Stimulated activated CD8-positive, alpha-beta memory T cell treated with anti-CD3 and anti-CD28 coated beads, Interleukin-2, amount 100 ng/mL, for 1 hour (primary cell): ENCODE measurements around the gene ODAPH.
"Not testable (repeated sequence)": the region's sequence is repeated elsewhere in the genome, so short reads cannot be mapped to it uniquely, and the experiment has no call there.

Experiments
- DNase-seq, 2 donors: peaks; one replicate each; pipeline ENCODE4 v3.0.0-alpha.2; 2020; ENCODE audit warnings: low read depth in 2 of 2

The ODAPH gene

GRCh38 chr4:75555294-75556164 lies at the start of gene ODAPH:
Gene ODAPH, plus strand, starts transcription at chr4:75556066. Its CDS starts 17 bp downstream, at chr4:75556083.
- peak in 1 of 2 donors; percentile 1 for DNase-seq

GRCh38 chr4:75509592-75509991 lies 46.3 kb upstream of the ODAPH start:
- not testable (repeated sequence) for DNase-seq

- no peak for DNase-seq
These were observed 44.0 kb upstream of the ODAPH start for GRCh38 chr4:75511841-75512240.

GRCh38 chr4:75512386-75513211 lies 43.3 kb upstream of the ODAPH start:
- DNase-seq: no peak

- no peak for DNase-seq
These were observed 42.2 kb upstream of the ODAPH start for GRCh38 chr4:75513526-75514130.

- DNase-seq: peak; percentile 82 to 85
These were observed 41.5 kb upstream of the ODAPH start, which contains the start of the genes RCHY1 and THAP6 for GRCh38 chr4:75514131-75514948. Gene RCHY1, minus strand, starts transcription at chr4:75514403. Its CDS starts 117 bp downstream, at chr4:75514286. Gene THAP6, plus strand, starts transcription at chr4:75514473. Its CDS starts 980 bp downstream, at chr4:75515453.

GRCh38 chr4:75514949-75515612 lies 40.8 kb upstream of the ODAPH start:
- DNase-seq: no peak

- DNase-seq: no peak
These were observed 39.7 kb upstream of the ODAPH start for GRCh38 chr4:75516144-75516543.

GRCh38 chr4:75519452-75519851 lies 36.4 kb upstream of the ODAPH start:
- DNase-seq: not testable (repeated sequence)

GRCh38 chr4:75525086-75525485 lies 30.8 kb upstream of the ODAPH start:
- DNase-seq: no peak

- no peak for DNase-seq
These were observed 30.0 kb upstream of the ODAPH start for GRCh38 chr4:75525910-75526309.

- DNase-seq: no peak
These were observed 28.4 kb upstream of the ODAPH start for GRCh38 chr4:75527482-75527881.

GRCh38 chr4:75530556-75531322 lies 25.1 kb upstream of the ODAPH start:
- DNase-seq: no peak

- DNase-seq: not testable (repeated sequence)
These were observed 24.2 kb upstream of the ODAPH start for GRCh38 chr4:75531536-75532143.

- DNase-seq: not testable (repeated sequence)
These were observed 22.5 kb upstream of the ODAPH start for GRCh38 chr4:75533339-75533887.

- DNase-seq: not testable (repeated sequence)
These were observed 21.9 kb upstream of the ODAPH start for GRCh38 chr4:75533926-75534325.

- DNase-seq: not testable (repeated sequence)
These were observed 18.6 kb upstream of the ODAPH start for GRCh38 chr4:75537308-75537707.

GRCh38 chr4:75542824-75543223 lies 13.0 kb upstream of the ODAPH start:
- no peak for DNase-seq

- DNase-seq: not testable (repeated sequence)
These were observed 11.6 kb upstream of the ODAPH start for GRCh38 chr4:75544220-75544619.
